HG02884 (cell line): Measurements from ENCODE around the gene WDFY2.
A peak's percentile ranks its signal among the peaks of the same experiment; 100 is the strongest.

Source experiments
- ATAC-seq: cut with Tn5 transposase; IDR thresholded peaks from one replicate; pipeline ENCODE4 v1.9.1; 2021; ENCODE audit warnings: mild to moderate bottlenecking, moderate library complexity; ENCODE audit not compliant: unreplicated experiment

The WDFY2 gene

DNA sequence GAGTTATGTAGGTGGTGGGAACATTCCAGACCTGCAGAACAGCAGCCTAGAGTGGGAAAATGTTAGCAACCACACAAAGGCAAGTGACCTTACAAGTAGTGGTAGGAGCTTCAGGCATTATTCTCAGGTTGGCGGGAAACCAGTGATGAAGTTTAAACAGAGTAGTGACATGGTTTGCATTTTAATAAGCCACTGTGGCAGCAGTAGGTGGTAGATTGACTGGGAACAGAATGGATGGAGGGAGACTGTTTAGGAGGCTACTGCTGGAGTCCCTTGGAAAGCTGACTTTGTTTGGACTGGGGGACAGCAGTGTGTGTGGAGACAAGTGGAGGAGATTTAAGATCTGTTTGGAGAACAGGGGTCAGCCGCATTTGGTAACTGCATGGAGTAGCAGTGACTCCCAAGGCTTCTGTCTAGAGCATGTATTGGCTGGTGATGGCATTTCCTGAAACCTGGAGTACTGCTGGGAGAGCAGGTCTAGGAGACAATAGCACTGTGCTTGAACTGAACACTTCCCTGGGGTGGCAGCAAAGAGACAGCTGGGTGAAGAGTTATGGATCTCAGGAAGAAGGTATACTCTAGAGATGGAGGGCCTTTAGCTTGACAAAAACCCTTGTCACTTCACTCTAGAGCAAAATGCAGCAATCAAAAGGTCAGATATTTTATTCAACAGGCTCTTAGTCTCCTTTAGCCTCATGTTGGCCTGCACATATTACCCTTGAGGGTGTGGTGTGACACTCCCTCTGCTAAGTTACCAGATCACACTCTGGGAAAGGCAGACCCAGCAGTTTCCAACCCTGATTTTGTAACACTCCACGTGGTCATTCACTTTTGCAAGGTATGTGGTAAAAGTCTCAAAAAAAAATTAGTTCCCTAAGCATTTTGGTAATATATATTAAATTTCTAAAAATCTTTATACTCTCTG is 149.4 kb downstream of the WDFY2 start:
- no peak for ATAC-seq

DNA sequence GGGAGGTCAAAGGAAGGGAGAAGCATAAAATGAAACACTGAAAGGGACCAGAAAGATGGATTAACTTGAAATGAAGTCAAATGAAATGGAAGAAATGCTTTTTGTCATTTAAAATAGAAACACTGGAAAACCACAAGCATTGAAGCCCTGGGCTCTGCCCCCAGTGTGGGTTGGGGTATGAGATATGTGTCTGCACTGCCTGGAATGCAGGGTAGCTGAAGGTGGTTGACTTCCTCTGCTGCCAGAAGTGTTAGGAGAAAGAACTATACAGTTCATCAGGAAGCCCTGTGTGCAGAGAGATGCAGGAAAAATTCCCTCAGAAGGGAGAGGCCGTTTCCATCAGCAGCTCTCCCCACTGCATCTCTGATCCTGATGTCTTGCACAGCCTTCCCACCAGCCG is 150.5 kb downstream of the WDFY2 start:
- ATAC-seq = no peak

DNA sequence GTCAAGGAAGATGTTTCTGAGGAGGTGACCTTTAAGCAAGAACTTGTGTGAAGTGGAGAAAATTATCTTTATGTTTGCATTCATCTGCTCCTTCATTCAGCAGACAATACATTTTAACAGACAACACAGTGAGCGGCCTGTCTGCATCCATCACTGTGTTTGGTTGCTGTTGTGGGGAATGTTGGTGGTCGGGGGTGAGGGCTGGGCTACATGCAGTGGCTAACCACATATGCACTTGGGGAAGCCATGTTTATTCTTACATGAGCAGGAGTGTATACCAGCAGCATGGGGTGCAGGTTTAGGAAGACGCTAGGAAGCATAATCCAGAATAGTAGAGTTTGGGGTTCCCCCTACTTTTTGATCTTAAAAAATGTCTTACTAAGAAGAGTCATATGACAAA is 153.3 kb downstream of the WDFY2 start:
- no peak for ATAC-seq

DNA sequence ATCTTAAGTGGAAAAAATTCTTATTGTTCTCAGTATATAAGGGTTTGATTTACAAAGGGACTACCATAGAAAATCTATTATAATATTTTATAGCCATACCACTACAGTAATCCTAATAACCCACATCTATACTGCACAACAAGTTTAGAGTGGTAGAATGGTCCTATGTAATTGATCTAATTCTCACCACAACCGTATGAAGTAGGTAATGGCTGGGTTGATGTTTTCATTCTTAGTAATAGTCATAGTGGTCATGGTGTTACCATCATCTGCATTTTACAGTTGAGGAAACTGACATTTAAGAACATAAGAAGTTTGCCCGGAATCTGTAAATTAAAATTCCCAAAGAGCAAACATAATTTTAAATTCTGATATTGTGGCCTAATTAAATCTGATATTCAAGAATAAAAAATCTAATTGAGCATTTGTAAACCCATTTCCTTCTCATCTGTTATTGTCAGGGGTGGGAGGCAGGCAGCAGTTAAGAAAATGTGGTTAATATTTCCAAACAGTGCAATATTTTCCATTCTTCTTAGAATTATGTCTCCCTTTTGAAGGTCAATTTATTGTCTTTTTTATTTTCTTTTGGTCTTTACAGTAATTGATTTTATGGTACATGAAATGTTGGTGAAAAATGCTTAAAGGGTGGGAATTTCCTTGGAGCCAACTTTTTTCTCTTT is 154.1 kb downstream of the WDFY2 start:
- no peak for ATAC-seq

DNA sequence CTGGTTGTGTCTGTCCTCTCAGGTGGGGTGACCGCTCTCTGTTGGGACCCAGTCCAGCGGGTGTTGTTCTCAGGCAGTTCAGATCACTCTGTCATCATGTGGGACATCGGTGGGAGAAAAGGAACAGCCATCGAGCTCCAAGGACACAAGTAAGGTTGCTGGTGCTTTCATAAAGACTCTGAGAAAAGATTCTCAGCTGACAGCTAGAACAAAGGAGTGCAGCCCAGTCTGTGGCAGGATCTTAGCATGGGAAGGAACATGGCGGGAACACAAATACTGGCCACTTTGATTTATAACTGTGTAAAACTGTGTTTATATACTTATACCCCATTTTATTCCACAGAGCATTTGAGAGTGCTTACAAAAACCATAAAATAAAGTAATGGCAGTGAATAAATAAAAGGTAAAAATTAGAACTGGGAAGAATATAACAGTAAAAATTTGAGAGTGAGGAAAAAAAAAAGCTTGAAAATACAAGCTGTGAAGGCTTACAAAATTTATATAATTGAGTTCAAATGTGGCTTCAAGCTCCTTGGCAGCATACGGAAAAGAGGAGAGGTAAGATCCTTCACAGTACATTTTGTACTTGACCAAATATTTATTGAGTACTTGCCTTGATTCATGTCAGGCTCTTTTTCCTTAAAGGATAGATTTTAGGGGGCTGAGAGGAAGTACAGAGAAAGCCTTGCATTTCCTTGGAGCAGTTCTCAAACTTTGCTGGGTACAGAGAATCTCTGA is 154.9 kb downstream of the WDFY2 start:
- no peak for ATAC-seq

DNA sequence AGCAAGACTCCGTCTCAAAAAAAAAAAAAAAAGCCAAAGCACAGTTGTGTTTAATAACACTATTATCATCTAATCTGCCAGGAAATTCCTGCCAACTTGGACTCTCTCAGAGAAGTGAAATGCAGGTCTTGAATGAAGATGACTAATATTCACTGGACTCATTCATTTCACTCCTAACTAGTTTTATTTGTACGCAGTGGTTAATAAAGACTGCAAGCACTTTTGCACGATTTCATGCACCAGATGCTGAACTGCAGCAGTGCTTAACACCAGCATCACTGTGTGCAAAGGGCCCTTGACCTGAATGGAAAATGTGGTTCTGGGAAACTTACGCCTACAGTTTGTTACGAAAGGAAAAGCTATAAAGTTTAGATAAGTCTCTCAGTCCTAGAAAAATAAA is 156.4 kb downstream of the WDFY2 start:
- ATAC-seq = no peak

DNA sequence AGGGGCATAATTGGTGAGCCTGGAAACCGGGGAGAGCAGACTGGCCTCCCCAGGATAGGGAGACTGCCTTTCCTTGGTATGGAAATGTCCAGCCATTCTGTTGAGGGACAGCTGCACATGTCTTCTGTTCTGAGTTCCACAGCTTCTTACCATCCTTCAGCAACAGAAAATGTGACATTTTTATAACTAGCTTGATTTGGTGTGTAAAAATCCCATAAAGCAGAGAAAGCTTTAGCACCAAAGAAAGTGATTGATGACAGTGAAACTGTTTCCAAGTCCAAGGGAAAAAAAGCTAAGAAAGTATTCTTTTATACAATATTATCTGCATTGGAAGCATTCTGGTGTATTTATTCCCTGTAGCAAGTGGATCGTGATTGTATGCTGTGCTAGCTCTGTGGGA is 157.8 kb downstream of the WDFY2 start:
- no peak for ATAC-seq

DNA sequence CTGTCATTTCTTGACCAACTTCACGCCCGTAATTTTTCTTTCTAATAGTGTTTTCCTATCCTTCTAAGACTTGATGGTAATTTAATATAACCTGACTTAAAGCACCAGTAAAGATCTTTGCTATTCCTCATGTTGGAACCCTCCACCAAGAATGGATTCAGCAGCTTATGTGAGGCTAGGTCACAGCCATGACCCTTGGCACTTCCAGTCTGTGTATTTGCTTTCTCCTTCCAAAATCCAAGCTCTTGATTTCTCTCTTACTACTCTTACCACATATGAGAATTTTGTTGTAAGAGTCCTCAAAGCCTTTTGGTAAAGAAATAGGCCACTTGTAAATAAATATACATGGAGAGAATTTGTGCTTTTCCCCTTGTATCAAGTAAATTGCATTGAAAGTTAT is 158.3 kb downstream of the WDFY2 start:
- no peak for ATAC-seq

DNA sequence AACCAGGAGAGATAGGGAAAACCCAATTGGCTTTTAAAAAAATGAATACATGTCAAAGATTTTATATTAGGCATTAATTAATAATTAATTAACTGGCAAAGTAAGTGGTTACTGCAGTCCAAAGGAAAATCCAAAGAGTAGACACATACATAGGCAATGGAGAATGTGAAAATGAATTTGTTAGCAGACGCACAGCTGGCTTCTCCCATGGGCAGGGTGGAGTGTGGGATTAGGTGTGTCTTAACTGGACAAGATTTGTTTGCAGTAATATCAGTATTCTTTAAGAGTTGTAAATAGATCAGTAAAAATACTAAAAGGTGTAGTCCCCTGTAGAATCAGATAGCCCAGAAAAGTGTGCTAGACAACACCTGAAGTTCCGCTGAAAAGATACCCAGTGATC is 161.0 kb downstream of the WDFY2 start:
- ATAC-seq = no peak

DNA sequence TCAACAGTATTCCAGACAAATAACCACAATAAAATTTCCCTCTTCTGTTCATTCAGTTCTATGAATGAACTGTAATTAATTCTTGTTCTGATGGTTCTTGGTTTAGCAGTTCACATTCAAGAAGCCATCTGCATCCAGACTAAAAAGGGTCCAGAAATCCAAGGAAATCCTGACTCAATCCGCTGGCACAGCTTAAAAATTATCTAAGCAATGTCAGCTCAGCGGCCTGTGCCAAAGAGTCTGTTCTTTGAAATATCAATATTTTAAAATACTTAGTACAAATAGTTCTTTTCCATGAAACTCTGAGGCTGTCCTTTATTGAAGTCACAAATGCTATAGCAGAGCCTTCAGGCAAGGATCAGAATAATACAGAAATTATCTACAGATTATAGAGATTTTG is 162.5 kb downstream of the WDFY2 start:
- ATAC-seq = no peak

DNA sequence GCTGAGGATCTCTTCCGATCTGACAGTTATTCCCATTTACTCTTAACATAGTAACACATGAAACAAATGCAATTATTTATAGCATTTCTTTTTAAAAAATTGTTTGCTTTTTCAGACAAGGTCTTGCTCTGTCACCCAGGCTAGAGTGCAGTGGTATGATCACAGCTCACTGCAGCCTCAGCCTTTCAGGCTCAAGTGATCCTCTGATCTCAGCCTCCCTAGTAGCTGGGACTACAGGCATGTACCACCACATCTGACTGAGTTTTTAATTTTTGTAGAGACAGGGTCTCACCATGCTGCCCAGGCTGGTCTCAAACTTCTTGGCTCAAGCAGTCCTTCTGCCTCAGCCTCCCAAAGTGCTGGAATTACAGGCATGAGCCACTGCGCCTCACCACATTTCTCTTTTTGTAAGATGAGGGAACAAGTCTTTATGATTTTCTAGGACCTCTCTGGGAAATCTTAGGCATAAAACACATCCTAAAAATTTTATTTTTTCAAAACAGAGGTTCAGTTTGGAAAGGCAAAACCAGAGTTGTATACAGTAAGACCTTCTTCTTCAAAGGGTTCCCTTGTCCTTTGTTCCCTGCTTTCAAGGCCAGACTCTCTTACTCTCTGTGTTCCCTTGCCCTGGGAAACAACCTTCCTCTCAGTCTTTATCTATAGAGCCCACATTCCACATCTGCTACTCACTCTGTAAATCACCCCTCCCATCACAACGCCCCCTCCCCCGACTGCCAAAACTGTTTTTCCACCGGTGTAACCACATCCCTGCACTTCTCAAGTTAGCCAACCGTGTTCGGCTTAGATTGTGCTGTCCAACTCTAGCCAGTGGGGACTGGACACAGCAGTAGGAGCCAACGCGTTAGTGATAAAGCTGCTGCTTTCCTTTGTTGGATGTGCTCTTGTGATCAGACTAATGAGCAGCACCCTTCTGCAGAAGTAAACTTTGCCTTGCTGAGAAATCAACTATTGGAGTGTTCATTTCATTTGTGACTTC is 163.5 kb downstream of the WDFY2 start:
- ATAC-seq = no peak

DNA sequence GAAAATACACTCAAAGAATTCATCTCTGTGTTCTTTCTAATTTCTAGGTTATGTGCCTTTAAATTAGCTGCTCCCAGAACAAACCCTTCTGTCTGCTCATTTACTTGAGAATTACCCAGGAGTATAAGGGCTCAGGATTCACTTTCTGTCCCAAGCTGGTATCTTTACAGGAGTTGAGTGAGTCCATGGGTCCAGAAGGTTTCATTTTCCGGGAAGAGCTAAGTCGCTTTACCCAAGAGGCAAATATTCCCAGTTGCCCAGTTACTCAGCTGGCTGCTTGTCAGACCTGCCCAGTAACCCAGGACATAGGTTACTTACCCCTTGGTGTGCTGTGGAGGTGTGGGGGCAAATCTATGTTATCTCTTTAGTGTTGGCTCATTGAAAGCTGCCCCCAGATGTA is 172.4 kb downstream of the WDFY2 start:
- ATAC-seq = no peak

DNA sequence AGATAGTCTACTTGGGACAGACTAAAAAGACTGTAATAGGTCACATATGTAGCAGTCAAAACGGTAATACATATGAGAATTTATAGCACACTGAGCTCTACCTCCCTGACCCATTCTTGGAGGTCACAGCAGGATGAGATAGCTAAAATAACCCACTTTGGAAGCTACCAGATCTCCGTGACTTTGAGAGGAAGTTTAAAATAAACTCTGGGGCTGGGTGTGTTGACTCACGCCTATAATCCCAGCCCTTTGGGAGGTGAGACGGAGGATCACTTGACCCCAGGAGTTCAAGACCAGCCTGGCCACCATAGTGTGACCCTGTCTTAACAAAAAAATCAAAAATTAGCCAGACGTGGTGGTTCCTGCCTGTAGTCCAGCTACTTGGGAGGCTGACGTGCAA is 174.4 kb downstream of the WDFY2 start:
- no peak for ATAC-seq

DNA sequence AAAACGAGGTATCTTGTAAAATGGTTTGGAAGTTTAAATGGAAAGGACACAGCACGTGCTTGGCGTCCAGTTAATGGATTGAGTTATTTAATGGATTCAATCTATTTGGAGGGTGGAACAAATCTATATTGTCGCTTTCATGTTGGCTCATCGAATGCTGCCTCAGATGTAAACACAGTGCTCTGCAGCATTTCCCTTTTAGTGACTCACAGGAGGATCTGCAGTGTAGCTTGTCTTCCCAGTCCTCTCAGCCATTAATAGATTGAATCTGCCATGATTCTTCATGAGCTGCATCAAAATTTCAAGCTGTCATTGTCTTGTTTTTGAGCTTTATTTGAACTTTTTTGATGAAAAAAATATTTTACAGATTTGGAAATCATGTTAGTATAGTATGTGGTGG is 175.0 kb downstream of the WDFY2 start:
- no peak for ATAC-seq

DNA sequence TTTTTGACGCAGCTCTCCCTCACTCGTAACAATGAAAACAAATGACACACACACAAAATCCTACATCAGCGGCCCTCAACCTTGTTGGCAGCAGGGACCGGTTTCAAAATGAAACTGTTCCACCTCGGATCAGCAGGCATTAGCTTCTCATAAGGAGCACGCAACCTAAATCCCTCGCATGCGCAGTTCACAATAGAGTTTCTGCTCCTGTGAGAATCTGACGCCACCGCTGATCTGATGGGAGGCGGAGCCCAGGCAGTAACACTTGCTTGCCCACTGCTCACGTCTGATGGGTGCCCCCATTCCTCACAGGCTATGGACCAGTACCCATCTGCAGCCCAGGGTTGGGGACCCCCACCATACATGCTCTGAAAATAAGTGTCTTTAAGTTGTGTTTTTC is 176.3 kb downstream of the WDFY2 start:
- ATAC-seq = no peak

DNA sequence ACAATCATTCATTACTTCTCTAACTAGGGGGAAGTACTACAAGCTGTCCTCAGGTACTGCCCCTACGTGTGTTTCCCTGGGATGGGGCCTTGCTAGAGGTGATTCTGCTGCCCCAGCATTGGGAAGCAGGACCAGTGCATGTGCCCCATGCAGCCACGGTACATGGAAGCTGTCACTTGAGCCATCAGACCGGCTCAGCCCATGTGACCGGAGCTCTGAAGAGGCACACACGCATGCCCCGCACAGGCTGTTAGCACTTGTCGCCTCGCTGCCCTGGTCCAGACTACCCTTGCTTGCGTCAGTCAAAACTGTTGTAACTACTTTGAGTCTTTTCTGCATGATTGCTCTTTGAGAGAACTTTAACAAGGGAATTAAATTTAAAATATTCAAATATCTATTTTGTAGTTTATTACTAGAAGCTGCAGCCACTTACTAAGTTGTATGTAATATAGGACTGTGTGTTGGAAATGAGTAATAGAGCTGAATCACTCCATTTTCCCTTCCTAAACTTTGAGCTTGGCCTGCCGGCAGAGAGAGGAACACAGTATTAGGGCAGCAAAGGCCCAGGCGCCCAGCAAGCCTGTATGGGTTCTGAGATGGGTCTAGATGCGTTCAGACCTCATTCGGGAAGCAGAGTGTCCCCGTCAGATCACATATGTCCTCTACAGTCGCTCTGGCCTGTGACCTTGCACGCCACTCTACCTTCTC is 177.5 kb downstream of the WDFY2 start:
- no peak for ATAC-seq

DNA sequence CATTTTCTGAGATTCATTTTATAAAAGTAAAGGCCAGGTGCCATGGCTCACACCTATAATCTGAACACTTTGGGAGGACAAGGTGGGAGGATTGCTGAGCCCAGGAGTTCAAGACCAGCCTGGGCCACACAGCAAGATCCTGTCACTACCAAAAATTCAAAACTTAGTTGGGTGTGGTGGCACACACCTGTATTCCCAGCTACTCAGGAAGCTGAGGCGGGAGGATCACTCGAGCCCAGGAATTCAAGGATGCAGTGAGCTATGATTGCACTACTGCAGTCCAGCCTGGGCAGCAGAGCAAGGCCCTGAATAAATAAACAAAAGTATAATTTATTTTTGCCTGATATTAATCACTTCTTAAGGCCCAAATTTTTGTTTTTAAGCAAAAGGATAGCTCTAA is 179.2 kb downstream of the WDFY2 start:
- ATAC-seq = no peak

DNA sequence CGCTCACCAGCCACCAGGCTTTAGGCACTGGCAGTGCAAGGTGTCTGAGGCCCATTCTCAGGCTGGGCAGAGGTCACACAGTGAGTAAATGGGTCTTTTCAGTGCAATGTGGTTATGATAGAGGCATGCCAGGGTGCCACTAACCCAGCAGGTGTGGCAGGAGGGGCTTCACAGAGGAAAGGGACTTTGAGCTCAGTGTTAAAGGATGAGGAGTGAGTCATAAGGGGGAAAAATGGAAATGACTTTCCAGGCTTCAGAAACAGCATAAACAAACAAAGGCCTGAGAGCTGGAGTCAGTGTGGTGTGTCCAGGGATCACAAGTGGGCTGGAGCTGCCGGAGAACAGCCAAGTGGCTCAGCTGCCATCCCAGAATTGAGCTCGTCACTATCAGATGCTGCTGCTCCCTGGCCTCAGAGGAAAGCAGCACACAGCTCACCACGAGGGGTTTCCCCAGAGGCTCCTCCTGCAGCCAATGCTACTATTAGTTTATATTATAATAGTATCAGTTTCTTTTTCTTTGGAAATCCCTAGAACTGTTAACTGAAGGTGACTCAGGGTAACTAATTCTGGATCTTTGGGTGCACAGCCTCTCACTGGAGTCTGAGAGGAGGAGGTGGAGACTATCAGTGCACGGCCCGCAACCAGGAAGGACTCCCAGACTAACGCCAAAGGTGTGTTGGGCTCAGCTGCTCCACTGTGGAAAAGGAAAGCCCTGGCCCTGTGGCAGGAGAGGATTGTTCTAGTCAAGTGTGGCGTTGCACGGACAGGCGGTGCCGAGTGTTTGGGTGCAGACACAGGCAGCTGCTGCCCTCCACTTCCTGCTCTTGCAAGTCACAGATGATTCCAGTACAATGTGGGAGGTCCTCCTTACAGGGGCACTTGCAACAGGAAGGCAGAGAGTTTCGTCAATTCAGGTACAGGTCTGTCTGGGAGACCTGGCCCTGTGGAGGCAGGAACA is 180.2 kb downstream of the WDFY2 start:
- ATAC-seq = peak; percentile 85

DNA sequence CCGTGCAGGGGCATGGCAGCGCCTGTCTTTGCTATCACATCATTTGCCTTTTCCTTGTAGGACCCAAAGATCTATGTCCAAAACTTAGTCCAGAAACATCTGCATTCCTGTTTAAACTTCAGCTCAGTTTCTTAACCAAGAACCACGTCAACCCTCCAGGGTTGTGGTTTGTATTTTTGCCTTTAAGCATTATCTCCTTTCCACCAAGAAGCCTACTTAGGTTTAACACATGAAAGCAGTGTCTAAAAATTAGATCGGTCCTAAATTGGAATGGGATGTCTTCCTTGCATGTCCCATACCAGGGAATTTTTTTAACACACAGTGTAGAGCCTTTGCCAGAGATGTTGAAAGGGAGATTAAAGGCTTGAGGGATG is 180.9 kb downstream of the WDFY2 start:
- ATAC-seq = no peak
